Spleen (tissue), 11 donors: ENCODE measurements around the gene PPIL1. TPM values are rescaled to one million over a fixed set of nuclear protein-coding genes. Genes with fewer than 3 reads are reported as not detected.

Experiments
- DNase-seq: peaks from one replicate; pipeline ENCODE4 v3.0.0-alpha.2; 2020
- H3K27ac ChIP-seq, 8 donors: fragments of 200-600 bp; sonication (generic) in 7 of 8; 1 replicate in 4 of 8; 2 replicates in 4 of 8; pipeline versions ENCODE4 v1.5.0 to v1.8.0; 2016 to 2021; ENCODE audit warnings: inconsistent platforms in 4 of 8, mild to moderate bottlenecking in 4 of 8, moderate library complexity in 1 of 8
- H3K27me3 ChIP-seq, 7 donors: fragments of 200-600 bp; sonication (generic) in 6 of 7; replicated peaks in 1 of 7; 1 replicate in 4 of 7; 2 replicates in 3 of 7; pipeline versions ENCODE4 v1.5.0 to v1.8.0; 2016 to 2021; ENCODE audit warnings: inconsistent platforms in 3 of 7, mild to moderate bottlenecking in 1 of 7
- H3K36me3 ChIP-seq, 6 donors: fragments of 200-600 bp; sonication (generic) in 5 of 6; 1 replicate in 4 of 6; 2 replicates in 2 of 6; pipeline versions ENCODE4 v1.5.0 to v1.8.0; 2016 to 2021; ENCODE audit warnings: inconsistent platforms in 2 of 6
- H3K4me1 ChIP-seq, 6 donors: fragments of 200-600 bp; sonication (generic) in 5 of 6; 1 replicate in 3 of 6; 2 replicates in 3 of 6; pipeline versions ENCODE4 v1.5.0 to v1.8.0; 2016 to 2021; ENCODE audit warnings: inconsistent platforms in 3 of 6
- H3K4me3 ChIP-seq, 8 donors: fragments of 200-600 bp; sonication (generic) in 7 of 8; 1 replicate in 4 of 8; 2 replicates in 4 of 8; pipeline versions ENCODE4 v1.5.0 to v1.8.0; 2016 to 2021; ENCODE audit warnings: inconsistent platforms in 4 of 8, mild to moderate bottlenecking in 4 of 8, moderate library complexity in 2 of 8
- H3K9me3 ChIP-seq, 8 donors: fragments of 200-600 bp; sonication (generic) in 7 of 8; 1 replicate in 4 of 8; 2 replicates in 4 of 8; pipeline versions ENCODE4 v1.5.0 to v1.8.0; 2016 to 2021; ENCODE audit warnings: inconsistent platforms in 4 of 8
- CTCF ChIP-seq, 11 experiments: fragments of 200-600 bp in 7 of 11; fragments of 450-650 bp in 4 of 11; sonication (generic) in 4 of 11; IDR thresholded peaks in 8 of 11; conservative IDR thresholded peaks in 3 of 11; 1 replicate in 7 of 11; 2 replicates in 4 of 11; pipeline versions ENCODE4 v1.4.0 to v1.8.0; 2016 to 2021; ENCODE audit warnings: antibody characterized with exemption in 11 of 11, inconsistent platforms in 4 of 11, mild to moderate bottlenecking in 1 of 11
- POLR2A ChIP-seq, 3 donors: fragments of 450-650 bp; IDR thresholded peaks; one replicate each; pipeline ENCODE4 v1.5.1; 2017; ENCODE audit warnings: antibody characterized with exemption in 3 of 3, mild to moderate bottlenecking in 1 of 3
- POLR2AphosphoS5 ChIP-seq, 3 donors: sonication (generic); formaldehyde crosslinking; IDR thresholded peaks; one replicate each; pipeline ENCODE4 v1.5.1; 2017; ENCODE audit warnings: antibody characterized with exemption in 3 of 3
- WGBS, 5 donors: extraction: QIAGEN DNeasy Blood & Tissue Kit in 3 of 5; methylation state at CpG; one replicate each; pipeline versions ENCODE4 v1.1.5 to v1.1.7; 2013 to 2018; 5-methylcytosine and 5-hydroxymethylcytosine counted together
- intact Hi-C: fragments of 100-400 bp; cut with DNase I; formaldehyde crosslinking; loops from one replicate; pipeline ENCODE4 v1.15.0; 2023; ENCODE audit warnings: low total_unique reads
- polyA plus RNA-seq, 3 donors: library from polyadenylated mRNA; stranded (reverse); fragments of 200-250 nt; gene quantifications; one replicate each; pipeline ENCODE4 v1.2.1, GENCODE V29; 2013
- total RNA-seq, 7 donors: library from RNA; depleted of rRNA in 3 of 7; stranded (reverse); fragments of >200 nt in 3 of 7; fragmentation: NEBNext Ultra II Directional in 4 of 7; extraction: Animal tissue kit (Norgen Biotek cat#: 25700) in 4 of 7; gene quantifications; one replicate each; pipeline versions ENCODE4 v1.1.0 to v1.2.1, GENCODE V29; 2016 to 2021
- donor health status: healthy with polysubstance abuse.
- donor health status: DM: no; HTN: no; CAD: no; lungs with moderate emphysema.
- donor health status: DM: no; HTN: no; CAD: no.
- donor health status: Bipolar disorder and iron deficiency.
- donor health status: healthy.
- donor health status: DM: no; HTN: no; CAD: no.
- donor health status: DM: yes; HTN: yes; CAD: no.

Gene PPIL1
- total and polyA plus RNA-seq, 10 donors, result 8.7 to 26.4 (median 13.5) TPM

- intact Hi-C loops, result loop anchor here (2.0 kb wide), 1 partner anchor 84 kb away; no protein-coding TSS in a partner anchor
- no peak for DNase-seq
- Histone ChIP-seq H3K27me3 (no peaks in the 10 kb centered on the region), H3K27ac (peak overlapping the region in 6 of 8 donors; percentile 18 to 82 (median 54)), H3K9me3 (peaks cover 0 to 18% (median 11%) of the 10 kb centered on the region in 8 donors), H3K36me3 (peaks cover 4 to 43% (median 22%) of the 10 kb centered on the region in 6 donors), H3K4me3 (no peak overlapping the region), H3K4me1 (peaks cover 0 to 61% (median 28%) of the 10 kb centered on the region in 6 donors)
- TF ChIP-seq CTCF (IDR thresholded peaks at IDR 0.05 in 8 of 11, conservative IDR thresholded peaks at IDR 0.05 in 3 of 11) (peak; percentile 48 to 92 (median 78)), POLR2AphosphoS5 (IDR thresholded peaks at IDR 0.05) (no peak), POLR2A (IDR thresholded peaks at IDR 0.05) (no peak)
- WGBS, 5 donors, result 35 to 52% (median 47%) methylated on average over 3 of the region's 3 CpGs
These were observed 23.4 kb downstream of the PPIL1 start for GRCh38 chr6:36851149-36851614.

- TF ChIP-seq POLR2AphosphoS5 (IDR thresholded peaks at IDR 0.05) (no peak), CTCF (IDR thresholded peaks at IDR 0.05 in 8 of 11, conservative IDR thresholded peaks at IDR 0.05 in 3 of 11) (no peak), POLR2A (IDR thresholded peaks at IDR 0.05) (no peak)
- WGBS, 5 donors, result 64 to 84% (median 73%) methylated on average over 9 of the region's 9 CpGs
- intact Hi-C loops, result loop anchor here (2.0 kb wide), 1 partner anchor 83 kb away; no protein-coding TSS in a partner anchor
These were observed 24.6 kb downstream of the PPIL1 start for GRCh38 chr6:36850021-36850420.

GRCh38 chr6:36848658-36849441 is 25.8 kb downstream of the PPIL1 start:
- Histone ChIP-seq H3K27me3 (no peaks in the 10 kb centered on the region), H3K4me1 (peaks cover 0 to 59% (median 28%) of the 10 kb centered on the region in 6 donors), H3K4me3 (peak overlapping the region in 1 of 8 donors; percentile 16), H3K27ac (no peak overlapping the region), H3K9me3 (peaks cover 0 to 18% (median 11%) of the 10 kb centered on the region in 8 donors), H3K36me3 (peaks cover 0 to 20% (median 3%) of the 10 kb centered on the region in 6 donors)
- intact Hi-C loops, result no loop called here
- TF ChIP-seq POLR2AphosphoS5 (IDR thresholded peaks at IDR 0.05) (no peak), POLR2A (IDR thresholded peaks at IDR 0.05) (no peak), CTCF (IDR thresholded peaks at IDR 0.05 in 8 of 11, conservative IDR thresholded peaks at IDR 0.05 in 3 of 11) (no peak)
- DNase-seq, result no peak
- 30 to 54% (median 43%) methylated on average over 25 to 26 of the region's 26 CpGs for WGBS, 5 donors

More at GRCh38 chr6:36850021-36850420, 24.6 kb downstream of the PPIL1 start:
- DNase-seq, result no peak
- no peaks in the 10 kb centered on the region for H3K27me3 ChIP-seq
- H3K4me3 ChIP-seq, result no peak overlapping the region
- peaks cover 0 to 18% (median 11%) of the 10 kb centered on the region in 8 donors for H3K9me3 ChIP-seq
- H3K27ac ChIP-seq, result peak overlapping the region in 1 of 8 donors; percentile 8
- peaks cover 0 to 32% (median 10%) of the 10 kb centered on the region in 6 donors for H3K36me3 ChIP-seq
- H3K4me1 ChIP-seq, result peaks cover 0 to 61% (median 28%) of the 10 kb centered on the region in 6 donors

- Histone ChIP-seq H3K4me1 (peaks cover 0 to 50% (median 25%) of the 10 kb centered on the region in 6 donors), H3K4me3 (no peak overlapping the region), H3K27ac (no peak overlapping the region), H3K9me3 (peaks cover 0 to 18% (median 11%) of the 10 kb centered on the region in 8 donors), H3K27me3 (no peaks in the 10 kb centered on the region), H3K36me3 (peaks cover 0 to 11% (median 0%) of the 10 kb centered on the region in 6 donors)
- 94 to 97% (median 97%) methylated on average over 6 of the region's 6 CpGs for WGBS, 5 donors
- intact Hi-C loops, result no loop called here
- no peak for DNase-seq
- TF ChIP-seq POLR2AphosphoS5 (IDR thresholded peaks at IDR 0.05) (no peak), POLR2A (IDR thresholded peaks at IDR 0.05) (no peak), CTCF (IDR thresholded peaks at IDR 0.05 in 8 of 11, conservative IDR thresholded peaks at IDR 0.05 in 3 of 11) (no peak)
These were observed 26.6 kb downstream of the PPIL1 start for GRCh38 chr6:36847991-36848390.
